Activated B cell treated with CpG ODN at 0.5 μM for 24 hours (primary cell): ENCODE measurements around the gene GNMT. TPM values are rescaled to one million over a fixed set of nuclear protein-coding genes. Genes with fewer than 3 reads are reported as not detected.

Experiments used
- ATAC-seq: fragments of 200-7000 bp; cut with Tn5 transposase; one replicate; pipeline ENCODE4 v1.10.0; 2021; ENCODE audit warnings: low read depth, mild to moderate bottlenecking, moderate library complexity
- CTCF ChIA-PET: fragments of 350-600 bp; sonication (Branson Sonifier 250); formaldehyde crosslinking; loops from one replicate; lab custom pipeline; 2021; ENCODE audit warnings: antibody characterized with exemption; lab: Charles Lee
- POLR2A ChIA-PET: fragments of 350-600 bp; sonication (Branson Sonifier 250); formaldehyde crosslinking; loops from one replicate; lab custom pipeline; 2021; ENCODE audit warnings: antibody characterized with exemption; lab: Charles Lee
- DNase-seq: peaks from one replicate; pipeline ENCODE4 v3.0.0; 2022
- H3K27ac Mint-ChIP-seq: one replicate; pipeline ENCODE4 v1.8.0; 2020; ENCODE audit warnings: mixed read lengths
- H3K27me3 Mint-ChIP-seq: one replicate; pipeline ENCODE4 v1.8.0; 2021; ENCODE audit warnings: mixed read lengths
- H3K36me3 Mint-ChIP-seq: one replicate; pipeline ENCODE4 v1.8.0; 2021; ENCODE audit warnings: low read depth, mixed read lengths
- H3K4me1 Mint-ChIP-seq: one replicate; pipeline ENCODE4 v1.8.0; 2021; ENCODE audit warnings: mixed read lengths
- H3K4me3 Mint-ChIP-seq: one replicate; pipeline ENCODE4 v1.8.0; 2020; ENCODE audit warnings: mild to moderate bottlenecking, mixed read lengths
- H3K9me3 Mint-ChIP-seq: one replicate; pipeline ENCODE4 v1.8.0; 2020; ENCODE audit warnings: mixed read lengths
- CTCF ChIP-seq: fragments of 200-600 bp; IDR thresholded peaks from one replicate; pipeline ENCODE4 v1.8.0; 2022; ENCODE audit warnings: antibody characterized with exemption, mild to moderate bottlenecking
- intact Hi-C: fragments of 100-400 bp; cut with micrococcal nuclease; formaldehyde crosslinking; loops from one replicate; pipeline ENCODE4 v1.15.1; 2024
- total RNA-seq: library from RNA; stranded (reverse); gene quantifications from 2 replicates; pipeline ENCODE4 v1.2.3, GENCODE V29; 2022

Gene GNMT
- total RNA-seq, 1 donor from 2014 or later, result 2.3 TPM

GRCh38 chr6:42978839-42979522 is 18.4 kb downstream of the GNMT start, which contains the start of gene PEX6:
Gene PEX6, minus strand, starts transcription at chr6:42979181. Its CDS starts 31 bp downstream, at chr6:42979150.
- Mint-ChIP-seq H3K27me3 (no peaks in the 10 kb centered on the region), H3K27ac (peak within 1 kb of the TSS; percentile 95), H3K4me3 (peak within 1 kb of the TSS; percentile 93), H3K36me3 (peaks cover 9% of the 10 kb centered on the region), H3K9me3 (no peaks in the 10 kb centered on the region), H3K4me1 (peaks cover 36% of the 10 kb centered on the region)
- intact Hi-C loops, result loop anchor here (1.0 to 2.0 kb wide), 3 partner anchors 18 to 50 kb away; partner anchors contain the start of genes CNPY3, GNMT and KLHDC3
- ChIA-PET POLR2A (interaction anchor here (0.5 to 4.4 kb wide), 30 partner anchors 9 to 1652 kb away, joined by 3 to 97 read pairs (median 4); partner anchors contain the start of genes BICRAL, CNPY3, CUL7 and KLHDC3), CTCF (interaction anchor here (0.5 kb wide), 1 partner anchor 23 kb away, joined by 7 read pairs; no protein-coding TSS in a partner anchor)
- TF ChIP-seq CTCF, result no peak
- ATAC-seq (peak; percentile 94), DNase-seq (peak; percentile 74)

DNA sequence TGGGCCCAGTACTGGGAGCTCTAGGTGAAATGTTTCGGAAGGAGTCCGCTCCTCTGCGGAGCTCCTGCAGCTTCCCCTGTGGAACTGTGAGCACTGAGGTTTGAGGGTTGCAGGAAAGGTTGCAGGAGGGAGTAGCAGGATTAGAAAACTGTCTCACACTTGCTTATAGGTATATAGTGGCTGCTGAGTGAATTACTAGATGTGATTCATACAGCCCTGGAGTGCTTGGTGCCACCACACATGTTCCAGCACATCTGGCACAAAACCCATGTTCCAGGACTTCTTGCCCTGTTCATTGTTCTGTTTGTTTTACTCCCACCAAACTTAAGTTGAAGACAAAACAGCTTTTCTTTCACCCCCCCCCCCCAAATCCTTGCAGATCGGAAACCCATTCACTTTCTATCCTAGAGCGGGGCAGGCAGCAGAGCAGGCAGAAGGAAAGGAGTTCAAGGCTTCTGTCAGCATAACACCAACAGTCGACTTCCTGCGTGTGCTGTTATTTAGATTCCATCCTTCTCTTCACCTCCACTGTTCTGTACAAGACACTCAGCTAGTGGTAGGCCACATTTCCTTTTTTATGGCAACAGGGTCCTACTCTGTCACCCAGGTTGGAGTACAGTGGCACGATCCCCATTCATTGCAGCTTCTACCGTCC is 19.1 kb downstream of the GNMT start:
- H3K4me1 Mint-ChIP-seq, result peaks cover 37% of the 10 kb centered on the region
- no peak for DNase-seq
- ATAC-seq, result peak; percentile 1

DNA sequence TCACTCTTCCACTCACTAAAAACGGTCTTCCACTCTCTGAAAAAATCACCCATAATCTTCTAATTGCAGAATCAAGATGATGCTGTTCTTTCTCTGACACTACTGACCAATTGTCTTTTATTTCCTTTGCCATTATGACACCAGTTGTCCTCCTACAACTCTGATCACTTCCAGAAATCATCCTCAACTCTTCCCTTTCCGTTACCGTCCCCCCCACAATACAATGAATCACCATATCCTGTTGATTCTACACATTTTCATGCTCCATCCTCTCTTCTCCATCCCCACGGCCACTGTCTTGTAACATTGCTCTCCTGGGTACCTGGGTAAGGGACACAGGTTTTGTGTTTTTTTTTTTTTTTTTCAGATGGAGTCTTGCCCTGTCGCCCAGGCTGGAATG is 21.3 kb downstream of the GNMT start:
- peaks cover 9% of the 10 kb centered on the region for H3K36me3 Mint-ChIP-seq
- no peaks in the 10 kb centered on the region for H3K9me3 Mint-ChIP-seq
- H3K27ac Mint-ChIP-seq, result peak overlapping the region; percentile 16
- ATAC-seq (no peak), DNase-seq (no peak)
- H3K4me3 Mint-ChIP-seq, result no peak overlapping the region
- TF ChIP-seq CTCF, result no peak
- H3K4me1 Mint-ChIP-seq, result peaks cover 53% of the 10 kb centered on the region
- CTCF ChIA-PET, result no interaction called here
- H3K27me3 Mint-ChIP-seq, result no peaks in the 10 kb centered on the region
- POLR2A ChIA-PET, result interaction anchor here (0.6 to 4.0 kb wide), 2 partner anchors 53 to 152 kb away, joined by 5 to 67 read pairs; partner anchors contain the start of gene CNPY3
- intact Hi-C loops, result no loop called here

More for the DNA sequence above, 19.1 kb downstream of the GNMT start:
- ChIA-PET POLR2A (interaction anchor here (0.5 to 4.4 kb wide), 24 partner anchors 8 to 1653 kb away, joined by 3 to 97 read pairs (median 4); partner anchors contain the start of genes BICRAL, CNPY3, CUL7 and KLHDC3), CTCF (no interaction called here)
- Mint-ChIP-seq H3K36me3 (peaks cover 10% of the 10 kb centered on the region), H3K27me3 (no peaks in the 10 kb centered on the region), H3K4me3 (peak overlapping the region; percentile 93), H3K9me3 (no peaks in the 10 kb centered on the region), H3K27ac (peak overlapping the region; percentile 95)
- intact Hi-C loops, result loop anchor here (1.0 to 2.0 kb wide), 3 partner anchors 19 to 50 kb away; partner anchors contain the start of genes CNPY3, GNMT and KLHDC3
- TF ChIP-seq CTCF, result no peak

DNA sequence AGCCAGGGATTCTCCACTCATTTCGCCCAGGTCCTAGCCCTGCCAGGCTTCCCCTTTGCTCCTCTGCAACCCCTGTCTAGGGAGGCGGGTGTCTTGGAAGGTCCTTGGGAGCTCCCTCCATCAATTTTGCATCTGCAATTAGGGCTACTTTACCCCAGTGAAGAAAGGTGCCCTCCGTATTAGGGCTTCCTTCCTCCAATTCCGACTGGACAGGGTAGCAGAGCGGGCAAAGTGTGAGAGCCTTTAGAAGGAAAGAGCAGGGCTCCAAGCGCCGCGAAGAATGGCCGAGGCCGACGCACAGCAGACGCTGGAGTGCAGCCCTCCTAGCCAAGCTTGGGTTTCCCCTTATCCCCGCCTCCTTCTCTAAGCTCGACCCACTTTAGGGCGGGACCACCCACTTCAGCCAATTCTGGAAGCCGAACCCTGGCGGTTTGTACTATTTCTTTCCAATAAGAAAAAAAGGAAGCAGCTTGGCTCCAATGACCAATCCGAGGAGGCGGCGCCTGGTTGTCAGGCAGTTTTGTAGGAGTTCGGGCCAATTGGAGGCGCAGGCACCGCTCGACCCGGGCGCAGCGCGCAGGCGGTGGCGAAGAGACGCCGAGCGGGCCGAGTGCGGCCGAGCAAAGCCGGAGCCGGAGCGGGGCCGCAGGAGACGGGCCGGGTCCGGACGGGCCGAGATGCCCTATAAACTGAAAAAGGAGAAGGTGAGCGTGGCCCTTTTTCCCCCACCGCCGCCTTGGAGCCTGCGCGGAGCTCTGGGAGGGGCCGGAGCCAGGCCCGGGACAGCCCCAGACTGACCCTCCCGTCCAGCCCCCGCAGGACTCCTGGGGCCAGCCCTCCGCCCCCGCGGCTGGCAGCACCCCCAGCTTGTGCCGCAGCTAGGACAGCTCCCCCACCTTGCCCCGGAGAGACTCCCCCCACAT is 23.7 kb downstream of the GNMT start, which contains the start of gene PPP2R5D:
Gene PPP2R5D (plus strand): TSS at position 570 of the 923 bp plus-strand sequence. CDS start 108 bp downstream, at position 678.
- intact Hi-C loops, result loop anchor here (1.0 to 2.0 kb wide), 4 partner anchors 29 to 385 kb away; partner anchors contain the start of genes KLC4, MEA1, MRPL2 and ZNF318
- H3K27me3 Mint-ChIP-seq, result no peaks in the 10 kb centered on the region
- peaks cover 44% of the 10 kb centered on the region for H3K4me1 Mint-ChIP-seq
- no peaks in the 10 kb centered on the region for H3K9me3 Mint-ChIP-seq
- ChIA-PET CTCF (interaction anchor here (0.7 to 1.8 kb wide), 4 partner anchors 25 to 83 kb away, joined by 3 to 7 read pairs (median 4); partner anchors contain the start of gene CNPY3), POLR2A (interaction anchor here (0.5 to 4.0 kb wide), 38 partner anchors 9 to 1263 kb away, joined by 3 to 67 read pairs (median 4); partner anchors contain the start of genes ABCC10, BICRAL, CNPY3 and CUL7)
- peak within 1 kb of the TSS; percentile 88 for H3K27ac Mint-ChIP-seq
- H3K4me3 Mint-ChIP-seq, result peak within 1 kb of the TSS; percentile 85
- H3K36me3 Mint-ChIP-seq, result peaks cover 13% of the 10 kb centered on the region
- TF ChIP-seq CTCF, result no peak
- peak; percentile 95 for ATAC-seq
- peak; percentile 88 for DNase-seq
